A375 (cell line): Measurements from ENCODE around the gene NME4. TPM values are rescaled to one million over a fixed set of nuclear protein-coding genes. Genes with fewer than 3 reads are reported as not detected.

Experiments used
- small RNA-seq: library from RNA; depleted of rRNA; stranded (forward); fragments of <200 nt; gene quantifications from one replicate; pipeline ENCODE3, GENCODE V24; 2014
- total RNA-seq: library from RNA; depleted of rRNA; stranded (reverse); fragments of >200 nt; shearing (Covaris generic); gene quantifications from 2 replicates; pipeline ENCODE4 v1.2.3, GENCODE V29; 2014; rRNA removed

NME4 gene
- 226 and 246 TPM in 2 replicates for total RNA-seq

DNA sequence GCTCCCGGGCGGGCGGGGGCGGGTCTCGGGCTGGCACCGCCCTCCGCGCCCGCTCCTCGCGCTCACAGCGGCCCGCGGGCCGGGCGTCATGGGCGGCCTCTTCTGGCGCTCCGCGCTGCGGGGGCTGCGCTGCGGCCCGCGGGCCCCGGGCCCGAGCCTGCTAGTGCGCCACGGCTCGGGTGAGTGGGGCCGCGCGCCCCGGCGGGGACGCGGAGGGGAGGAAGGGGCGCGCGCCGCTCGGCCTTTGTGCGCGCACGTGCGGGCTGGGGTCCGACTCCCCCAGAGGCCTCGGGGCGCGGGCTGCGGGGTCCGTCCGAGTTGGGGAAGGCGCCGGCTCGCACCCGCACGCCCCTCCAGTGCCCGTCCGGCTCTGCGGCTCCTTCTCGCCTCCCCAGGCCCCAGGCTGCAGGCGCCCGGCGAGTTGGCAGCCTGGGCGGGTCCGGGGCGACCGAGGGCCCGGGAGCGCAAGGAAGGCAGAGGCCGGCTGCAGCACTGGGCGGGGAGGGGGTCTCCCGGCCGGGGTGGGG is at the start of gene NME4:
Gene NME4 (plus strand): TSS at position 65 of the 527 bp plus-strand sequence. CDS start 24 bp downstream, at position 89.

DNA sequence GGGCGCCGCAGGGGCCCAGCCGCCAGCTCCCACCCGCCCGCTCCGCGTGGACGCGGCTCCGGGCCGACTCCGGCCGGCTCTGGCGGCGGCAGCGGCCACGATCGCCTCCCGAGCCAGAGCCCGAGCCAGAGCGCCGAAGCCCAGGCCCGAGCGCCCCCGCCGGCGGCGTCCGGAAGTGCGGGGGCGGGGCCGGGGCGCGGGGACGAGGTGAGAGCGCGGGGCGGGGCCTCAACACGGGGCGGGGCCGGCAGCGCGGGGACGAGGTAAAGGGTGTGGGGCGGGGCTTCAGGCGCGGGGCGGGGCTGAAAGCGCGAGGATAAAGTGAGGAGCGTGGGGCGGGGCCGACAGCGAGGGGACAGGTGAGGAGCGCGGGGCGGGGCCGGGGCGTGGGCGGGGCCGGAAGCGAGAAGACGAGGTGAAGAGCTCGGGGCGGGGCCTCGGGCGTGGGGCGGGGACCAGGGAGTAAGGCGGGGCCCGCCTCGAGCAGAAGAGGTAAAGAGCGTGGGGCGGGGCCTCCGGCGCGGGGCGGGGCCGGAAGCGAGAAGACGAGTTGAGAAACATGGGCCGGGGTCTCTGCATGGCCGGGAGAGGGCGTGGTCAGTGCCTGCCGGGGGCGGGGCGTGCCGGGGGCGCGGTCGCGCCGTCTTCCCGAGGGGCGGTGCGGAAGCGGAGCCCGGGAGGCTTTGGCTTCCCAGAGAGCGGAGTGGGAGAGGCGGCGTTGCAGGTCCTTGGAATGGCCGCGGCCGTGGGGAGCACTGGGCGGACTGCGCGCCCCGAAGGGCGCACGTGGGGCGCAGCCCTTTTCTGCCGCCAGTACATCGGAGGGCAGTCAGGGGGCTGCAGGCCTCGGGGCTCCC is 44.2 kb upstream of the NME4 start, which contains the start of gene AXIN1:
Gene AXIN1 (minus strand): TSS at position 177 of the 857 bp plus-strand sequence. CDS start 5,698 bp downstream, outside the sequence.

DNA sequence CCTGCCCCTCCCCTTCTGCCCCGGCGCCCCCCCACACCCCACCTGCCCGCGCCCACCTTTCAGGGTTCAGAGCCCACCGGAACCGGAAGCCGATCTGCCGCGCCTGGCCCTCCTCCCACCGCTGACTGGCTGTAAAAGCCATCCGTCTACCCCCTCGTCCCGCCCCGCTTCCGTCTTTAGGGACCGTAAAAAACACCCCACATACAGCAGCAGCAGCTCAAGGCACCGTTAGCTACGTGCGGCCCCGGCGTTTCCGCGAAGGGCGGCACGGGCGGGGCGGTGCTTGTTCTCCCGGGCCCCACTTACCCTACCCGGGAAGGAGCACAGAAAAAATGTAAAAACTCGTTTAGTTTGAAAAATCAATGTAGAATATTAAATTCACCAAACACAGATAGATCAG is 26.6 kb upstream of the NME4 start, which contains the start of gene MRPL28:
Gene MRPL28 (minus strand): TSS at position 96 of the 400 bp plus-strand sequence. CDS start 320 bp downstream, outside the sequence.

DNA sequence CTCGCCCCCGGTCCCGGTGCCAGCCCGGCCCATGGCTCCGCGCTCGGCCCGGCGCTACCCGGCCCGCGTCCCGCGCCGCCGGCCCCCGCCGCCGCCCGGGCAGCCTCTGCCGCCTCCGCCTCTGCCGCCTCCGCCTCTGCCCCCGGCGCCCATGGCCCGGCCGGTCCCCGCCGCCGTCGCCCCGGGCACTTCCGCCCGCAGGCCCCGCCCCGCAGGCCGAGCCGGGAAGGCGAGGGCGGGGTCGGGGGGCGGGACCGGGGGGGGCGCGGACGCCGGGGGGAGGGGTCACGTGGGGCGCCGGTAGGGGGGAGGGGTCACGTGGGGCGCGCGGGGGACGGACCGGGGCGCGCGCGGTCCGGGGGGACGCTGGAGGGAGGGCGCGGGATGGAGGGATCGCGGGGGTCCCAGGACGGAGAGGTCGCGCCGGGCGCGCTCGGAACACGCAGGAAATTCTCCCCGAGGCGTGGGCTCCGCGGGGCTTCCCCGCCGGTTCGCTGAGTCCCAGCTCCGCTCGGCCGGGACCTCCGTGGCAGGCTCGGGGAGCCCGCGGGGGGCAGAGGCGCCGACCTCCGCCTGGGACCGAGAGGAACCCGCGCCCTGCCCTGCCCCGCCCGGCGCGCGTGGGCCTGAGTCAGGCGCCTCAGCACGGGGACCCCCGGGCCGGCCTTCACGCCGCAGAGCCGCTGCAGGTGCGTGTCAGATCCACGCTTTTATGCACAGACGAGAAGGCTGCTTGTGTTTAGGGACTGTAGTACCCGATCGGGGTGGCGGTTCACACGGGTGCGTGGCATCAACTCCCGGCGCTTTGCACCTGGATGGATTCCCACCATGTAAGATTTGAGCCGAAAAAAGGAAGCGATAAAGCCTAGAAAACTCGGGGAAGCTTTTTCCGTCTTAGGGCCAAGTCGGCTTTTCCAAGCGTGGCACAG is 14.9 kb upstream of the NME4 start, which contains the start of gene PGAP6:
Gene PGAP6 (minus strand): TSS at position 190 of the 929 bp plus-strand sequence. CDS start 157 bp downstream, at position 33.

DNA sequence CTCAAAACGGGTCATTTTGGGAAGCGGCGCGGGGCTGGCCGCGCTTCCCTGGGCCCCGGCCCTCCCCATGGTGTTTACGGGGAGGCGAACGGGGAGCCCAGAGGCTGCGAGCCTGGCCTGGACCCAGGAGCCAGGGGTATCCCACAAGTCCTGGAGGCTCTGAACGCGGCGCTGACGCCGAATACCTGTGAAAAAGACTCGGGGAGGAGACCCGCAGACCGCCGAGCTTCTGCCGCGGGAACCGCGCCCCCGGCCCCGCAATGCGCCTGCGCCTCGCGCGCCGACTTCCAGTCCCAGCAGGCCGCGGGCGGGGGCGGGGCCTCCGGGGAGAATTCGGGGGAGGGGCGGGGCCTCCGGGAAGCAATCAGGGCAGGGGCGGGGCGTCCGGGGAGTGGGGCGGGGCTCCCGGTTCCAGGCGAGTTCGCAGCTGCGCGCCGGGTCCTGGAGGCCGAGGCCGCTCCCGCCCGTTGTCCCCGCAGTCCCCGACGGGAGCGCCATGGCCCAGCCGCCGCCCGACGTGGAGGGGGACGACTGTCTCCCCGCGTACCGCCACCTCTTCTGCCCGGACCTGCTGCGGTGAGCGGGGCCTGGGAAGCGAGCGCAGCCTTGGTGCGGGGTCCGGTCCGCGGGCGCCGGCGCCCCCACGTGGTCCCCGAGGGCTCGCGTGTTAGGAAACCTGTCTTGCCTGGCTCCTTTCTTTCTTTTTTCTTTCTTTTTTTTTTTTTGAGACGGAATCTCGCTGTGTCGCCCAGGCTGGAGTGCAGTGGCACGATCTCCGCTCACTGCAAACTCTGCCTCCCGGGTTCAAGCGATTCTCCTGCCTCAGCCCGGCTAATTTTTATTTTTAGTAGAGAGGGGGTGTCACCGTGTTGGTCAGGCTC is 4.7 kb downstream of the NME4 start, which contains the start of gene DECR2:
Gene DECR2 (plus strand): TSS at position 418 of the 881 bp plus-strand sequence. CDS start 79 bp downstream, at position 497.

DNA sequence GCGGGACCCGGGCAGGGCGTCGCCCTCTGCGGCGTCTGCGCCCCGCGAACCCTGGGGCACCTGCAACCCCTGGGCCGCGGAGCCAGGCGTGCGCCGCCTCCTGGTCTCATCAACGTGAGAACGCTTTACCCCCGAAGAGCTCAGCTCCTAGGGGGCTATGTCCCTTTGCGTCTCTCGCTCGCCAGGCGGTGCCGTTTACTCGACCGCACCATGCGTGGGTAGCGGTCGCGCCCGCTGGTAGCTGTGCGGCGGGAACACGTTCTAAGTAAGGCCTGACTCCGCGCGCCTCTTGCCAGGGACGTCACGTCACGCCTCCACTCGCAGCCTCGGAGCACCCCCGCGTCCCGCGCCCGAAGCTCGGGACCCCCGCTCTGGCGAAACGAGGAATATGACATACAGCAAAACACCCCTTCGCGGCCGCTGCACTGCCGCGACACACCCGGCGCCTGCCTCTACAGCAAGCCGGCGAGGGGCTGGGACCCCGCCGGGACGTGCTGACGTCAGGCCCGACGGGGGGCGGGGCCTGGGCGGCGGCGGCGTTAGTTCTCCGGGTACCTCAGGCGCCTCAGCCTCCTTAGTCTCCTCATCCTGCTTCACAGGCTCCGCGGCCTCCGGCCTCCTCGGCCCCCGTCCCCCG is 28.2 kb downstream of the NME4 start, which contains the start of gene RAB11FIP3:
Gene RAB11FIP3 (plus strand): TSS at position 568 of the 637 bp plus-strand sequence. CDS start 358 bp downstream, outside the sequence.

Small RNAs within 50 kb of the gene (small RNA-seq; reads per million reads assigned to genes)
- gene RF00019: not detected

Other genes with a start within 250 kb of the NME4 start
- gene HBZ, start 244.6 kb upstream of the NME4 start, total RNA-seq: not detected in 2 replicates
- not detected in 2 replicates for gene HBM, start 231.2 kb upstream of the NME4 start, total RNA-seq
- not detected in 2 replicates for gene HBA2, start 224.3 kb upstream of the NME4 start, total RNA-seq
- not detected in 2 replicates for gene HBA1, start 220.5 kb upstream of the NME4 start, total RNA-seq
- gene HBQ1, start 216.7 kb upstream of the NME4 start, total RNA-seq: not detected in 2 replicates
- gene LUC7L, start 167.8 kb upstream of the NME4 start, total RNA-seq: 53.1 and 65.3 TPM in 2 replicates
- gene FAM234A, start 162.4 kb upstream of the NME4 start, total RNA-seq: 58.9 and 70.9 TPM in 2 replicates
- gene RGS11, start 121.3 kb upstream of the NME4 start, total RNA-seq: 0.04 and 0.08 TPM in 2 replicates
- 3.2 and 4.5 TPM in 2 replicates for gene ARHGDIG, start 116.6 kb upstream of the NME4 start, total RNA-seq
- gene PDIA2, start 114.0 kb upstream of the NME4 start, total RNA-seq: 0.41 and 0.88 TPM in 2 replicates
- gene AXIN1, start 44.5 kb upstream of the NME4 start, total RNA-seq: 36.7 and 40.2 TPM in 2 replicates
- 248 and 271 TPM in 2 replicates for gene MRPL28, start 26.7 kb upstream of the NME4 start, total RNA-seq
- gene PGAP6, start 15.2 kb upstream of the NME4 start, total RNA-seq: 25.1 and 44.4 TPM in 2 replicates
- gene DECR2, start 4.7 kb downstream of the NME4 start, total RNA-seq: 18.3 and 25.2 TPM in 2 replicates
- 20.9 and 24.1 TPM in 2 replicates for gene RAB11FIP3, start 28.4 kb downstream of the NME4 start, total RNA-seq
- gene CAPN15, start 130.5 kb downstream of the NME4 start, total RNA-seq: 53.1 and 58.8 TPM in 2 replicates
- 0.16 TPM in 1 of 2 replicates, not detected in the other for gene PRR35, start 163.2 kb downstream of the NME4 start, total RNA-seq
- gene NHLRC4, start 169.8 kb downstream of the NME4 start, total RNA-seq: 0.11 and 0.56 TPM in 2 replicates
- gene PIGQ, start 172.8 kb downstream of the NME4 start, total RNA-seq: 35.4 and 47.3 TPM in 2 replicates
- 15.6 and 17.4 TPM in 2 replicates for gene RAB40C, start 192.9 kb downstream of the NME4 start, total RNA-seq
- gene WFIKKN1, start 233.8 kb downstream of the NME4 start, total RNA-seq: 0.04 TPM in 1 of 2 replicates, not detected in the other
- gene METTL26, start 239.1 kb downstream of the NME4 start, total RNA-seq: 266 and 301 TPM in 2 replicates
- 54.2 and 55.8 TPM in 2 replicates for gene MCRIP2, start 244.6 kb downstream of the NME4 start, total RNA-seq